Parathyroid adenoma (tissue), 2 donors: ENCODE data around the gene GSE1.

Source experiments
- H2AFZ ChIP-seq: fragments of 300-600 bp; sonication (generic); one replicate; pipeline ENCODE4 v1.7.0; 2017; ENCODE audit warnings: antibody characterized with exemption, mild to moderate bottlenecking
- H3K27ac ChIP-seq: fragments of 300-600 bp; sonication (generic); one replicate; pipeline ENCODE4 v1.7.0; 2017
- H3K27me3 ChIP-seq: fragments of 300-600 bp; sonication (generic); one replicate; pipeline ENCODE4 v1.7.0; 2017; ENCODE audit warnings: low read length; ENCODE audit not compliant: control insufficient read depth, insufficient read depth
- H3K36me3 ChIP-seq: fragments of 300-600 bp; sonication (generic); one replicate; pipeline ENCODE4 v1.7.0; 2017; ENCODE audit warnings: low read length; ENCODE audit not compliant: control insufficient read depth, insufficient read depth
- H3K4me1 ChIP-seq: fragments of 300-600 bp; sonication (generic); one replicate; pipeline ENCODE4 v1.7.0; 2017; ENCODE audit warnings: control low read depth
- H3K4me2 ChIP-seq: fragments of 300-600 bp; sonication (generic); one replicate; pipeline ENCODE4 v1.7.0; 2017; ENCODE audit warnings: low read length
- H3K4me3 ChIP-seq: fragments of 300-600 bp; sonication (generic); one replicate; pipeline ENCODE4 v1.7.0; 2017; ENCODE audit warnings: low read depth, low read length
- H3K79me2 ChIP-seq: fragments of 300-600 bp; sonication (generic); one replicate; pipeline ENCODE4 v1.7.0; 2017; ENCODE audit warnings: control low read depth
- H3K9ac ChIP-seq: fragments of 300-600 bp; sonication (generic); one replicate; pipeline ENCODE4 v1.7.0; 2017; ENCODE audit warnings: mild to moderate bottlenecking
- H3K9me3 ChIP-seq: fragments of 300-600 bp; sonication (generic); one replicate; pipeline ENCODE4 v1.7.0; 2017; ENCODE audit warnings: low read length; ENCODE audit not compliant: control insufficient read depth
- TF ChIP-seq, protein P1 (sequence below): fragments of 300-600 bp; sonication (generic); IDR thresholded peaks from one replicate; pipeline ENCODE4 v1.7.0; 2017; ENCODE audit warnings: antibody characterized with exemption, mild to moderate bottlenecking
- donor health status: primary hyperparathyroidism.

The GSE1 gene

GRCh38 chr16:85637808-85638647 is 24.9 kb downstream of the GSE1 start:
- H3K79me2 ChIP-seq = peaks cover 86% of the 10 kb centered on the region
- no peaks in the 10 kb centered on the region for H3K27me3 ChIP-seq
- TF ChIP-seq, protein P1, sequence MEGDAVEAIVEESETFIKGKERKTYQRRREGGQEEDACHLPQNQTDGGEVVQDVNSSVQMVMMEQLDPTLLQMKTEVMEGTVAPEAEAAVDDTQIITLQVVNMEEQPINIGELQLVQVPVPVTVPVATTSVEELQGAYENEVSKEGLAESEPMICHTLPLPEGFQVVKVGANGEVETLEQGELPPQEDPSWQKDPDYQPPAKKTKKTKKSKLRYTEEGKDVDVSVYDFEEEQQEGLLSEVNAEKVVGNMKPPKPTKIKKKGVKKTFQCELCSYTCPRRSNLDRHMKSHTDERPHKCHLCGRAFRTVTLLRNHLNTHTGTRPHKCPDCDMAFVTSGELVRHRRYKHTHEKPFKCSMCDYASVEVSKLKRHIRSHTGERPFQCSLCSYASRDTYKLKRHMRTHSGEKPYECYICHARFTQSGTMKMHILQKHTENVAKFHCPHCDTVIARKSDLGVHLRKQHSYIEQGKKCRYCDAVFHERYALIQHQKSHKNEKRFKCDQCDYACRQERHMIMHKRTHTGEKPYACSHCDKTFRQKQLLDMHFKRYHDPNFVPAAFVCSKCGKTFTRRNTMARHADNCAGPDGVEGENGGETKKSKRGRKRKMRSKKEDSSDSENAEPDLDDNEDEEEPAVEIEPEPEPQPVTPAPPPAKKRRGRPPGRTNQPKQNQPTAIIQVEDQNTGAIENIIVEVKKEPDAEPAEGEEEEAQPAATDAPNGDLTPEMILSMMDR = no peak
- no peak overlapping the region for H3K4me2 ChIP-seq
- no peaks in the 10 kb centered on the region for H3K36me3 ChIP-seq
- no peaks in the 10 kb centered on the region for H3K4me1 ChIP-seq
- H3K4me3 ChIP-seq = no peak overlapping the region
- H3K9me3 ChIP-seq = no peaks in the 10 kb centered on the region
- no peak overlapping the region for H3K27ac ChIP-seq
- no peak overlapping the region for H2AFZ ChIP-seq
- H3K9ac ChIP-seq = no peak overlapping the region

DNA sequence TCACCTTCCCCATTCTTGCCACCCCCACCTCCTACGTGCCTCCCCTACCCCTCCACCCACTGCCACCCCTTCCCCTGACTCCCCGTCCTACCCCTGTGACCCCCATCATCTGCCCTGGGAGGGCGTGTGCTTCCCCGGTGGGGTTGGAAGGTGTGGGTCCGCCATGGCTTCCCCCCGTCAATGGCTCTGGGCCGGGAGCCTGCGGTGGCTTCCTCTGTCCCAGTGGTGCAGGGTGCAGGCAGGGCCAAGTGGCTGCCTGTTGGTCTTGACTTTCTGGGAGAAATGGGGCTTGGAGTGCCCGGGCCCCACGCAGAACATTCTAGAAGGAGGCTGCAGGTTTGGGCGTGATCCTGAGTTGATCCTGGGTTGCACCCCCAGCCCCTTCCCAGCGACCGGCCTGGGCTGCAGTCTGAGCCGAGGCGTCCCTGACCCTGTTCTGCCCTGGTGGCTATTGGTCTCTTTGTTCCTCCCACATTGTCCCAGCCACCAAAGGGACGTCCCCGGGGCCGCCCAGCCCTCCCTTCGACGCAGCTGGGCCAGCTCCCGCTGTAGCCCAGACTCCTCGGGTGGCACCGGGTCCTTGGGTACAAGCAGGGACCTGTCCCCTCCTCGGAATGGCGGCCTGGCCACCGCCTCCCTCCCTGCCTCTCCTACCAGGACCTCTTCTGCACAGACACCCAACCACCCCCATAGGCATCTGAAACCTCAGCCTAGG is 25.7 kb downstream of the GSE1 start:
- TF ChIP-seq, protein P1 = no peak
- Histone ChIP-seq H3K36me3 (no peaks in the 10 kb centered on the region), H3K4me1 (no peaks in the 10 kb centered on the region), H3K79me2 (peaks cover 85% of the 10 kb centered on the region), H3K9ac (no peak overlapping the region), H2AFZ (no peak overlapping the region), H3K4me3 (no peak overlapping the region), H3K27me3 (no peaks in the 10 kb centered on the region), H3K27ac (no peak overlapping the region), H3K4me2 (no peak overlapping the region), H3K9me3 (no peaks in the 10 kb centered on the region)

GRCh38 chr16:85639529-85640253 is 26.6 kb downstream of the GSE1 start:
- Histone ChIP-seq H3K4me3 (no peak overlapping the region), H3K9ac (no peak overlapping the region), H2AFZ (no peak overlapping the region), H3K27ac (no peak overlapping the region), H3K4me2 (no peak overlapping the region), H3K27me3 (no peaks in the 10 kb centered on the region), H3K79me2 (peaks cover 84% of the 10 kb centered on the region), H3K36me3 (no peaks in the 10 kb centered on the region), H3K4me1 (no peaks in the 10 kb centered on the region), H3K9me3 (no peaks in the 10 kb centered on the region)
- TF ChIP-seq, protein P1 = no peak

GRCh38 chr16:85640254-85640558 is 27.1 kb downstream of the GSE1 start:
- TF ChIP-seq, protein P1 = no peak
- Histone ChIP-seq H3K27ac (no peak overlapping the region), H3K9ac (no peak overlapping the region), H3K4me3 (no peak overlapping the region), H3K4me1 (no peaks in the 10 kb centered on the region), H3K36me3 (no peaks in the 10 kb centered on the region), H3K79me2 (peaks cover 85% of the 10 kb centered on the region), H3K4me2 (no peak overlapping the region), H2AFZ (no peak overlapping the region), H3K9me3 (no peaks in the 10 kb centered on the region), H3K27me3 (no peaks in the 10 kb centered on the region)
